Stimulated activated CD8-positive, alpha-beta memory T cell treated with anti-CD3 and anti-CD28 coated beads, Interleukin-12 subunit alpha, Interleukin-12 subunit beta, amount 100 ng/mL, for 24 hours (primary cell): ENCODE measurements around the gene TP53BP2.
"Not testable (repeated sequence)": the region's sequence is repeated elsewhere in the genome, so short reads cannot be mapped to it uniquely, and the experiment has no call there.

ENCODE experiments used
- DNase-seq: peaks from one replicate; pipeline ENCODE4 v3.0.0-alpha.2; 2020; ENCODE audit errors: extremely low read depth

TP53BP2 gene

DNA sequence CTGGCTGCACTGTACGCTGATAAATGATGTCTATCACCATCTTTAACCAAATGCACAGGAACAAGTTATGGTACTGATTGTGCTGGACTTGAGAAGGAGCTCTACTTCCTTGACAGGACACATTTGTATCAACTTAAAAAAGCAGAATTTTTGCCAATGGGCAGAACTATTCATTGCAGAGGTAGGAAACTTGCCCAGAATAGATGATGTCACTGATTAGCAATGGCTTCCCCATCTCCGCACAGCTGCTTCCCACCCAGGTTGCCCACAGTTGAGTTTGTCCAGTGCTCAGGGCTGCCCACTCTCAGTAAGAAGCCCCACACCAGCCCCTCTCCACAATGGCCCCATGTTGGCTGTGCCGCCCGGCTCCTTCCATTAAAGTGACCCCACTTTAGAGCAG lies 100.0 kb downstream of the TP53BP2 start:
- DNase-seq, result no peak

DNA sequence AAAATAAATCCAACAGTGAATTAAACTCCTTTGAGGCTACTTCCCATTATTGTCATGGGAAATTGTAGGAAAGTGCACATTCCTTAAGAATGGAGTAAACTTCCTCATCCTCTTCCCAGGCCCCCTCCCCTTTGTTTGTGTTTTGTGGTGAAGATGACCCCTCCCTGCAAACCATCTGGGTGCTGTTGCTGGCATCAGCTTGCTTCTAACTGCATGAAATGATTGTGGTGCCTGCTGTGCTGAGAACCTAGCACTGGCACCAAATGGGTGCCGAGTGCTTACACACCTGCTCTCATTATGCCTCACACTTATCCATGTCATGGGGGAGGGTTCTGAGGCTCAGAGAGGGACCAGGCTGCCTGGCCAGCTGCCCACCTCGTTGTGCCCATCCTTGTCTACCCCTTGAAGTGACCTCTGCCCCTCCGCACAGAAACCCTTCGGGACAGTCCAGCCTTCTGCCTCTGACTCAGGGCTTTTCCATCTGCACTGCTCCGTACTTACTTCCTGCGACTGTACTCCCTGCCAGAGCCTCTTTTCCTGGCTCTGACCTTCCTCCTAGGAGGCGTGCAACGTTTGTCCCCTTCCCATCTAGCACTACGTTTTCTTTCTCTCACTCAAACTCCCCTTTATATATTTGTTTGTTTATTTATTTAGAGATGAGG lies 102.8 kb downstream of the TP53BP2 start:
- no peak for DNase-seq

DNA sequence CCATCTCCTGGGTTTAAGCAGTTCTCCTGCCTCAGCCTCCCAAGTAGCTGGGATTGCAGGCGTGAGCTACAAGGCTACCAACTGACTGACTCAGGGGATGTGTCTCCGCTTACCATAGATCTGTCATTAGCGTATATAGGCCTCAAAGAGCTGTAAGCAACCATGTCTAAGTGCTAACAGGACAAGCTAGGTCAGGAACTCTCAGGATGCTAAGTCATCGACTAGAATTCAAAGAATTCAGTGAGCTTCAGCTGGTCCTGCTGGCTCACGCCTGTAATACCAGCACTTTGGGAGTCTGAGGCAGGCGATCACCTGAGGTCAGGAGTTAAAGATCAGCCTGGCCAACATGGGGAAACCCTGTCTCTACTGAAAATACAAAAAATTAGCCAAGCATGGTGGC lies 103.9 kb downstream of the TP53BP2 start:
- DNase-seq, result no peak

DNA sequence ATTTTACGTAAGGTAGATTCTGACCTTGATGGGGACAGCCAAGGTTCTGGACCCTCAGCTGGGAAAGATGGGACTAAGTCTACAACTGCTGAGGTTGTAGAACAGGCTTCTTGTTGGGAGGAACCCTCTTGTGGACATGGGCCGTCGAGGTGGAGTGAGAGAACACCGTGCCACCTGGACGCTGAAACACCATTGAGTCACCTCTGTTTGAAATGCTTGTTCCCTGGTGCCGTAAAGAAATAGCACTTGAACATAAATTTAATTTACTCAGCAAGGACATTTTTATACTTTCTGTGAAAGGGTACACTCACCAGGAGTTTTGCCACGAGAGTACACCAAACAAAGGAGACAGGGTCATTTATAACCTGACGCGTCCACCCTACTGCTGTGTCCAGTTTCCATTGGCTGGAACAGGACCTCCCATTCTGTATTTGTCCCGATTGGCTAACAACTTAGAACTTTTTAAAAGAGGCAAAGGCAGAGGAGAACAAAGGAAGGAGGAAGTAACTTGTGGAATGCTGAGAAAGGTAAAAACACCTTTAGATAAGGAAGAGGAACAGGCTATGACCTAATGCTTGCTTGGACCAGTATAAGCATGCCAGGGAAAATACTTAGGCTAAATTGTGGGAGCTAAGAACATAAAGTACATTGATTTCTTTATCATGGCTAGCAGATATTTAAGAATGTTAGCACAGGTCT lies 105.6 kb downstream of the TP53BP2 start:
- not testable (repeated sequence) for DNase-seq

DNA sequence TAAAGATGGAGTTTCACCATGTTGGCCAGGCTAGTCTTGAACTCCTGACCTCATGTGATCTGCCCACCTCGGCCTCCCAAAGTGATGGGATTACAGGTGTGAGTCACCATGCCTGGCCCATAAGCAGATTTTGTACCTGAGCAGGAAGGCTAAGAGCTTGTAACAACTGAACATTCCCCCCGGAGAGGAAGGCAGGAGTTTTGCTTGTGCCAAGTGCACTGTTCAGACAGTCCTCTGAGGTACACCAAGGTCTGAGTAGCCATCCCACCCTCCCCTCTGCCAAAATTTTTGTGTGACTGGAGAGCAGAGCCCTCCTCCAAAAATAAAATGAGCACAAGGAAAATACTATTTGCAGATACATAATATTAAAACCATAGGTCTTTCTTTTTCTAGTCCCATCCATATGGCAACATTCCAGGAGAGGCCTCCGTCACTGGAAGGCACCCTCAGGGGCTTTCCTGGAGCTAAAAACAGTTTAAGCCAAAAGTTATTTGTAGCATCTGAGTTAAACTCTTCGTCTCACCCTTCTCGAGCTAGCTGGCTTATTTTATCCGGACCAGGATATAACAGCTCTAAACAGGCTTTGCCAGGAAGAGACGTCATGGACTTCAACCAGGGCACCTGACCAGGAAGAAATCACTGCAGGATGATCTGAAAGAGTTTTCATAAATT lies 106.2 kb downstream of the TP53BP2 start:
- DNase-seq, result no peak

DNA sequence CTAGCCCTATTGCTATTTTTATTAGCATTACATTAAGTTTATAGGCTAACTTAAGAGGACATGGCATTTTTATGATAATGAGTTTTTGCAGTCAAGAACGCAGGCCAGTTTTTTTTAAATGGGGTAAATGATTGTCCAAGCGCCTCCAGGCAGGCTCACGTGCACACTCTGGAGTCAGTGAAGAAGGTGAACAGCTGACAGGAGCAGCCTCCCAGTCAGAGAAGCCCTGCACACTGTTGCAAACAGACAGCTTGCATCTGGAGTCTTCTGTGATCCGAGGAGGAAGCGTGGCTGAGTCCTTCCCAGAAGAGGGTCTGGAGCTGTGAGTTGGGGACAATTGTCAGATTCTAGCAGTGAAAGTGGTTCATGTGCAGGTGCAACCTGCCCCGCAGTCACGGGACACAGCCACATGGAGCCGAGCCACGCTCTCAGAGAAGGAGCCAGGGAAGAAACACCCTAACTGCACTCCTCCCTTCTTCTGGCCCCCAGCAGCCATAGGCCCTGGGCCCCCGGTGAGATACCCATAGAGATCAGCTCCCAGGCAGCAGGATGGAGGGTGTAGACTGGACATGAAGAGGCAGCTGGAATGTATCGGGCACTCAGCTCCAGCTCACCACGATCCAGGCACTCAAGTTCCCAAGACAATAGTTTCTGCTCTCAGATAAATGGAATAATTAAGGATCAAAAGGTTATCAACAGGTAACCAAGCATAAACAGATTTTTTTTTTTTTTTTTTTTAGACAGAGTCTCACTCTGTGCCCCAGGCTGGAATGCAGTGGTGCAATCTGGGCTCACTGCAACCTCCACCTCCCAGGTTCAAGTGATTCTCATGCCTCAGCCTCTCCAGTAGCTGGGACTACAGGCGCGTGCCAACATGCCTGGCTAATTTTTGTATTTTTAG lies 107.0 kb downstream of the TP53BP2 start:
- DNase-seq, result no peak

DNA sequence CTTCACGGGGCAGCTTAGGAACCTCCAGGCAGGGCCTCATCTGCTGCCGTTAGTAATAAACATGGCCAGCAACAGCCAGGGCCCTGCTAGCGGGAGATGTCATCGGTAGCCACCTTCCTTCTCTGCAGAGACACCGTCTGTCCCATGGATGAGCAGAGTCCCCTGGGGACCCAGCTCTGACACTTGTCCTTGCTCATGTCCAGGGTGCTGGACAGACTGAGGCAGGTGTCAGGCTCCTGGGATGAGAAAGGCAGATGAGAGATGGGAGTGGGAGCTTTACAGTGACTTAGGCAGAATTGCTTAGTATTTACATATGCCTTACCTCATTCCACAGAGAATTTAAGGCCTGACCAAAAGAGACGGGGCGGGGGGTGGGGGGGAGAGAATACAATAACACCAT lies 108.4 kb downstream of the TP53BP2 start:
- DNase-seq, result no peak

DNA sequence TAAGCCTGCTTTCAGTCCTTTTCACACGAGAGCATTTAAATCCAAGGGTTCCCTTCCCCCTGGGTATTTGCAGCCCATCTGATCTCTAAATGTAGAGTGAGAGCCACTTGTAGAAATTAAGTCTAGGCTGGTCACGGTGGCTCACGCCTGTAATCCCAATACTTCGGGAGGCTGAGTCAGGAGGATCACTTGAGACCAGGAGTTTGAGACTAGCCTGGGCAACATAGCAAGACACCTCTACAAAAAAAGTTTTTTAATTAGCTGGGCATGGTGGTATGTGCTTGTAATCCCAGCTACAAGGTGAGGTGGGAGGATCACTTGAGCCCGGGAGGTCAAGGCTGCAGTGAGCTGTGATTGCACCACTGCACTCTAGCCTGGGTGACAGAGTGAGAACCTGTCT lies 109.1 kb downstream of the TP53BP2 start:
- not testable (repeated sequence) for DNase-seq

DNA sequence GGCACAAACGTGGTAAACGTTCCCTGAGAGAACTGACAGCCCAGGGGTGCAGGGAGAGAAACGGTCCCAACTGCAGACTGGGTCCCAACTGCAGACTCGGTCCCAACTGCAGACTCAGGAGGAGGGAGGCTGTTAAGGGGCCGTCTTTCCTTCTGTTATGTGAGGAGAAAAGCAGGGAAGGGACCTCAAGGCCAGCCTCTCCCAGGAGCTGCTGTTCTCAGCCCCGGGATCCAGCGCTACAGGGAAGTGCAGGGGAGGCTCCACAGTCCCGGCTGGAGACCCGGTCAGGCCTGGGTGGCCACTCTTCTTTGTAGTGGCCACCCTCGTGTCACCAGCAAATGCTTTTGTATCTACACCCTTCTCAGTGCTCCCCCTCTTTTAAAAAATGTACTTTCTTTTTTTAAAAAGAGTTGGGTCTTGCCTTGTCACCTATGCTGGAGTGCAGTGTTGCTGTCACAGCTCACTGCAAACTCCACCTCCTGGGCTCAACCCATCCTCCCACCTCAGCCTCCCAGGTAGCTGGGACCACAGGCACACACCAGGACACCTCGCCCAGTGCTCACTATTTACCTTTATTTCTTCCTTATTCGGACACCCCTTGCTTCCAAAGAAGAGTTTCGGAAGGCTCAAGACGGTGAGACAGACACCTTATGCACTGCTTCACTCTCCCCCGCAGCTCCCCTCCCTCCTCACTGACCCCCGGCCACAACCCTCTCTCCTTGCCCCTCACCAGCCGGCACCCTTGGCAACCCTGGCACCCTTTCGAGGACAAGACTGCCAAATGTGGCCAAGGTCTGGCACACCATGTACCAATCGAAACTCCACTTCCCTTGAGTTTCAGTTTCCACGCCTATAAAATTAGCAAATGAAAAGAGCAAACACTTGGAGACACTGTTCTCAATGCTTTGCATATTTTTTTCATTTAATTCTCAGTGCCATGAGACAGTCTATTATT lies 111.6 kb downstream of the TP53BP2 start:
- no peak for DNase-seq

DNA sequence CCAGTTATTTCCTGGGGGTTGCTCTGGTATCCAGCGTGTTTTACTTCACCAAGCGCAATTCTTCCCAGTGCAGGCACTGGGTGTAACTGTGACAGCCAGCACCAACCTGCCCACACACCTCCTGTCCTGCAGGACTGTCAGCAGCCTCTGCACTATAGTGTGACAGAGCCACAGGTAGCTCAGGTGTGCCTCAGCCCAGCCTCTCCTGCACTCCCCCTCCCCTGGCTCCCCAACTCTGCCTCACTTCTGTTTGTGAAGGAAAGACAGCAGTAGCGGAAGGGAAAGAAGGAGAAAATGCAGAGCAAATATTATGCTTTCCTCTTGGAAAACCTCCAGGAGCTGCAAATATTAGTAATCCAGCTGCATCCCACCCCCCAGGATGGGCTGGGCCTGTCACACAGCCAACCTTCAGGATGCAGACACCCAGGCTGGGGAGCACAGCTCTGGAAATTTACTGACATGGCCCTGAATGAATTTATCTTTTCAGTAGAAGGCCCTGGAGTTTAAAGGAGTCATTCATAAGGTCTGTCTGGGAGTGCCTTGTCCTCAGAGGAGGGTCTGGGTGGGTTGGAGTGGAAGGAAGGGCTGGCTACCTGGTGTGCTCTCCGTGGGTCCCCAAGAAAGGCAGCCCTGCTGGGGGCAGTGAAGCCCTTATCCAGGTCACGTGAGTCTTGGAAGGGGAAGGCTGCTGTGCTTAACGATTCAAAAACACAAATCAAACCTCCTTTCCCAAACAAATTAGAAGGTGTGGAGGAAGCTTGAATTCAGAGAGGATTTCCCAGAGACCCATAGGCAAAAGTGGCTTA lies 112.6 kb downstream of the TP53BP2 start:
- DNase-seq, result no peak

DNA sequence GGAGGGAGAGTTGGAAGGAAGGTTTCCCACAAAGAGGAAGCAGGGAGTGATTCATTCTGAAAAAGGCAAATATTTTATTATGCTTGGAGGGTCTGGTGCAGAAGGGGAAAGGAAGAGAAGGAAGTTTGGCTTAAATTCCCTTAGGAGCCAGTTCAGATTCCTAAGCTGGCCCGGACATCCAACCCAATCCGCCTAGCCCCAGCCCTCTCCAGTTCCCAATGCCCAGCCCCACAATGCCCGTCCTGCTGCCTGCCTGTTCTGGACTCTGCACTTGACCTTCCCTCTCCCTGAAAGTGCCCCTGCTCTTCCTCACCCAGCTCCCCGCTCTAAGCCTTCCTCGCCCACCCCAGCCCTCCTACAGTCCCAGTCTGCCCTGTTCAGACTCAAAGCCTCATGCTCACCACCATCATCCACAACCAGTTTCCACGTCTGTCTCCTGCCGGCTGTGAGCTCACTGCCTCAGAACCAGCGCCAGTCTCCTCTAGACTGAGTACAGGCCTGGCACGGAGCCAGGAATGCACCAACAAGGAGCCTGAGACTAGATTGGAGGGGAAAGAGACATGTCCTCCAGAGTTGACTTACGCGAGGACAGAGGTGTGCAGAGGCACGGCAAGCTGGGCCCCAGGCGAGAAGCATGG lies 114.5 kb downstream of the TP53BP2 start:
- no peak for DNase-seq

DNA sequence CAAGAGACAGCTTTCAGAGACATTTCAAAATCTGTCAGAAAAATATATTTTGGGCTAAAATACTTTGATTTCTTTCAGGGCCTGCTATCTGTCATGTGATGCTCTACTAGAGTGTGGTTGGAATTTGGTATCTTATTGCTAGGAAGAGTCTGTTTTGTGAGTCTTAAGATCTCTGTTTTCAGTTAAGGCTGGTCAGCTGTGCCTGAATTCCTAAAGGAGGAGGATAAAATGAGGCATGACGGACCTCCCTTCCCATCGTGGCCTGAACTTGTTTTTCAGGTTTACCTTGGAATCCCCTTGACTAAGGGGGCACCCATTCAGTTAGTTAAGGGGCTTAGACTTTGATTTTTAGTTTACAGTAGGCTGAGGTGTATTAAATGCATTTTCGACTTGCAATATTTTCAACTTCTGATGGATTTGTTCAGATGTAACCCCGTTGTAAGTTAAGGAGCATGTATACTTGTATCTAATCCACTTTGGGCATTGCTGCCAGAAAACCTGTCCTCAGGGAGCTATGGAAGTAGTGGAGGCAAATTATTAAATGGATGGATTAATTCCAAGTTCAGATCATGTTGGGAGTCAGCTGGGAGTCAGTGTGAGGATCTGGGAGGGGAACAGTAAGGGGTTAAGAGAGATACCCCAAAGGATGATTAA lies 115.1 kb downstream of the TP53BP2 start:
- no peak for DNase-seq

DNA sequence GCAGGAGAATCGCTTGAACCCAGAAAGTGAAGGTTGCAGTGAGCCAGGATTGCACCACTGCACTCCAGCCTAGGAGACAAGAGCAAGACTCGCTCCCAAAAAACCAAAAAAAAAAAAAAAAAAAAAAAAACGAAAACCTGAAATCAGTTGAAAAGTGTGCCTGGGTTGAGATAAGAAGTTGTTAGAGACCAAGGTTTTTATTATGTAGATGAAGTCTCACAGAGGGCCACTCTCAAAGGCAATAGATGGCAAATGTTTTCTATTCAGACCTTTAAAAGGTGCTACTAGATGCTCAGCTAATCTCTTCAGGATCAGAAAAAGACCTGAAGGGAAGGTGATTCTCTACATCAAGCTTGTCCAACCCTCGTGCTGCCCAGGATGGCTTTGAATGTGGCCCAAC lies 115.8 kb downstream of the TP53BP2 start:
- DNase-seq, result no peak
